Measurements from ENCODE around the gene CACNA1G.

The CACNA1G gene

GRCh38 chr17:50618300-50618699 lies 57.8 kb downstream of the CACNA1G start:
- no peak for DNase-seq

- DNase-seq, result no peak
Measured at GRCh38 chr17:50618941-50619340, 58.4 kb downstream of the CACNA1G start.

- DNase-seq, result no peak
Measured at GRCh38 chr17:50619489-50619888, 59.0 kb downstream of the CACNA1G start.

- no peak for DNase-seq
Measured at GRCh38 chr17:50620237-50620636, 59.7 kb downstream of the CACNA1G start.

- DNase-seq, result no peak
Measured at GRCh38 chr17:50620858-50621257, 60.3 kb downstream of the CACNA1G start.

GRCh38 chr17:50621574-50622031 lies 61.1 kb downstream of the CACNA1G start:
- no peak for DNase-seq

- no peak for DNase-seq
Measured at GRCh38 chr17:50624321-50624934, 63.9 kb downstream of the CACNA1G start.

GRCh38 chr17:50625032-50625871 lies 64.7 kb downstream of the CACNA1G start:
- DNase-seq, result no peak

GRCh38 chr17:50626037-50626574 lies 65.6 kb downstream of the CACNA1G start:
- DNase-seq, result peak; percentile 6

- DNase-seq, result no peak
Measured at GRCh38 chr17:50627036-50627781, 66.7 kb downstream of the CACNA1G start.

- DNase-seq, result no peak
Measured at GRCh38 chr17:50627782-50628601, 67.5 kb downstream of the CACNA1G start.

GRCh38 chr17:50629902-50630301 lies 69.4 kb downstream of the CACNA1G start:
- DNase-seq, result no peak

- DNase-seq, result no peak
Measured at GRCh38 chr17:50630524-50631194, 70.1 kb downstream of the CACNA1G start.

- DNase-seq, result no peak
Measured at GRCh38 chr17:50631195-50631907, 70.8 kb downstream of the CACNA1G start.

- DNase-seq, result no peak
Measured at GRCh38 chr17:50631908-50632571, 71.5 kb downstream of the CACNA1G start.

- DNase-seq, result no peak
Measured at GRCh38 chr17:50632637-50633036, 72.1 kb downstream of the CACNA1G start.

GRCh38 chr17:50633683-50634082 lies 73.2 kb downstream of the CACNA1G start:
- no peak for DNase-seq

GRCh38 chr17:50634224-50634914 lies 73.9 kb downstream of the CACNA1G start, which contains the start of gene ABCC3:
Gene ABCC3 (plus strand): TSS chr17:50634881. CDS start chr17:50634937, 56 bp downstream.
- DNase-seq, result no peak

- no peak for DNase-seq
Measured at GRCh38 chr17:50634915-50635731, 74.6 kb downstream of the CACNA1G start.
